Measurements from ENCODE around the gene FZR1. TPM values are rescaled to one million over a fixed set of nuclear protein-coding genes. Genes with fewer than 3 reads are reported as not detected.

The FZR1 gene
- total RNA-seq, result 25.1 and 35.3 TPM in 2 replicates

DNA sequence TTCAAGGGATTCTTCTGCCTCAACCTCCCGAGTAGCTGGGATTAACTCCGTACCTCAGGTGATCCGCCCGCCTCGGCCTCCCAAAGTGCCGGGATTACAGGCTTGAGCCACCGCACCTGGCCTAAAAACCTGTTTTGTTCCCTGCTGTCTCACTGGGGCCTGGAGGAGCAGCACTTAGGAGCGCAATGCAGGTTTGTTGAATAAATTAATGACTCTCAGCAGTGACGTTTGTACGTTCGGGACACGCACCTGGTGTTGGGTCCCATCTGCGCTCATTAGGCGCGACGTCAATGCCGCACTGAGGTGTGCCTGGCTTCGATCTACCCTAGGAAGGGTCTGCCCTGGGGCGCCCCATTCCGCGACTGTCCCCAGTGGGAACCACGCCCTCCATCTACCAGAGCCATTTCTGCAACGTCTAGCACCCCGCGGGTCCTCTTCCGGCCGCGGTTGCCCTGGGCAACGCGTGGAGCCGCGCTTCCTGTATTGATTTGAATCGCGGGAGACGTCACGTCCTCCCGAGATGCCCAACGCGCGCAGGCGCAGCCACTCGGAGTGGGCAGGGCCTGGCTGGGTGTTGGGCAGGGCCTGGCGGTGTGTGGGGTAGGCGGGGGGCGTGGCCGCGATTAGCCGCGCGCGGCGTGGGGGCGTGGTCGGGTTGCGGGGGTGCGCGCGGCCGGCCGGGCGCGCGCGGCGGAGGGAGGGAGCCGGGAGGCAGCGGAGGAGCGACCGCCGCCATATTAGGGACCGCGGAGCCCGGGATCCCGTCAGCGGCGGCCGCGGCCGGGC lies at the start of gene FZR1:
FZR1 (plus strand) TSS at position 714 of the 786 bp plus-strand sequence. CDS start 16,679 bp downstream, outside the sequence.

DNA sequence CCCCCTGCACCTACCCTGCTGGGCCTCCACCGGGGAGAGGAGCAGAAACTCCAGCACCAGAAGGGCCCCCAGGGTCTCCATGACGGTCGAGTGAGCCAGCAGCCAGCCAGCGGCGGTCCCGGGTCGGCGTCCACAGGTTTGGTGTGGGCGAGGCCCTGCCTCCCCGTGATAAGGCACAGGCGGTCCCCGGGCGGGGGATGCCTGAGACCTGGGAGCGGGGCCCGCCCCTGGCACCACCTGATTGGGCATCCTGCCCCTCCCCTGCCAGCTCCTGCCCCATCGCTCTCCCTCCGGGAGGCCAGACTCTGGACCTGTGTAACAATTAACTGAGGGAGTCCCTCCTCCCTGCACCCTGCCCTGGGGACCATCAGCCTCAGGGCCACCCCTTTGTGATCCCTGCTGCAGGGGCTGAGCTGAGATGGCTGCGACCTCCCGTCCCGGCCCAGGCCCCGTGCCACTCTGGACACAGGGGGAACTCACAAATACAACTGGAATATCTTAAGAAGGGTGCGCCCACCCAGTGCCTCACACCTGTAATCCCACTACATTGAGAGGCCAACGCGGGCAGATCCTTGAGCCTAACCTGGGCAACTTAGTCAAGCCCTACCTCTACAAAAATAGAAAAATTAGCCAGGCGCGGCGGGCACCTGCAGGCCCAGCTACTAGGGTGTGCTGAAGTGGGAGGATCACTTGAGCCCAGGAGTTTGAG lies 25.6 kb upstream of the FZR1 start, which contains the start of gene SMIM24:
SMIM24 (minus strand) TSS at position 143 of the 709 bp plus-strand sequence; CDS start at position 81, 62 bp downstream.

DNA sequence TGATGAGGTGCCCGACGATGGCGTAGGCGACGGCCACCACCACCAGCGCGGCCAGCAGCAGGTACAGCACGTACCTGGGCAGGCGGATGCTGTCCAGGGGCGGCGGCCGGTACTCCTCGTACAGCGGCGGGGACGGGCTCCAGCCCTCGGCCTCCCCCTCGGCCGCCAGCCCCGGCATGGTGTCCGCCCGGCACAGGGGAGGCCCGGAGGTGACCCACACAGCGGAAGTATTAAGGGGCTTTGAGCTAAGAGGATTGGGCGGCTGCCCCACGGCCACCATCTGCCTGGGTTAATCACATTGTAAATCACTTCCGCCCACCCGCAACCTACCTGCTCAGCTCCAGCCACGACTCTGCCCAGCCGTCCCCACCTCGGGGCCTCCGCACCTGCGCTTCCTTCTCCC lies 22.9 kb upstream of the FZR1 start, which contains the start of gene SMIM44:
SMIM44 (minus strand) TSS at position 216 of the 403 bp plus-strand sequence; CDS start at position 178, 38 bp downstream.

DNA sequence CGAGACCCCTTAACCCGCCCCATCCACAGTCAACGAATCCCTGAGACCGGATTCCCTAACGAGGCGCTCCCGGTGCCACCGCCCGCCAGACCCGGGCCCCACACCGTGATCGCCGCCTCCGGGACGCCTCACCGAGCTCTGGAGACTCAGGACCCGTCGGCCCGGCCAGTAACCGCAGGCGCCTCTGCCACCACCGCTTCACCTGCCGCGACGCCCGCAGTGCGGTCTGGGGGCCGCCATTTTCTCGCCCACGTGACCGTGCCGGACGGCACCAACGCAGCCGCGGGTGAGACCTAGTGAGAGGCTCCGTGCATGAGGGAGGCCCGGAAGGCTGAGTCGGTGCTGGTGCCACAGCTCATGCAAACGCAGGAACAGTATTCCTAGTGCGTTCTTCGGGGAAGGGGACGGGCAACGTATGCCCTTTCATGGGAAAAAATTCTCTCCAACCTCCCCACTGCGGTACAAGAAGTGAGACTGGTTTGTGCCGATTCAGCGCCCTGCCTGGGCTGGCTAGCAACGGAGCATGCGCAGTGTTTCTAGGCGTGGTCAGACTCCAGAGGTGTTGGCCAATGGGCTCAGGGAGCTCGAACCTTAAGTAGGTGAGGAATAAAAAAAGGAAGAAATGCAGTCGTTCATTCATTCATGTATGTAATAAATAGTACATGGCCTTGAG lies 5.5 kb upstream of the FZR1 start, which contains the start of gene DOHH:
DOHH (minus strand) TSS at position 246 of the 673 bp plus-strand sequence. CDS start 3,860 bp downstream, outside the sequence.

DNA sequence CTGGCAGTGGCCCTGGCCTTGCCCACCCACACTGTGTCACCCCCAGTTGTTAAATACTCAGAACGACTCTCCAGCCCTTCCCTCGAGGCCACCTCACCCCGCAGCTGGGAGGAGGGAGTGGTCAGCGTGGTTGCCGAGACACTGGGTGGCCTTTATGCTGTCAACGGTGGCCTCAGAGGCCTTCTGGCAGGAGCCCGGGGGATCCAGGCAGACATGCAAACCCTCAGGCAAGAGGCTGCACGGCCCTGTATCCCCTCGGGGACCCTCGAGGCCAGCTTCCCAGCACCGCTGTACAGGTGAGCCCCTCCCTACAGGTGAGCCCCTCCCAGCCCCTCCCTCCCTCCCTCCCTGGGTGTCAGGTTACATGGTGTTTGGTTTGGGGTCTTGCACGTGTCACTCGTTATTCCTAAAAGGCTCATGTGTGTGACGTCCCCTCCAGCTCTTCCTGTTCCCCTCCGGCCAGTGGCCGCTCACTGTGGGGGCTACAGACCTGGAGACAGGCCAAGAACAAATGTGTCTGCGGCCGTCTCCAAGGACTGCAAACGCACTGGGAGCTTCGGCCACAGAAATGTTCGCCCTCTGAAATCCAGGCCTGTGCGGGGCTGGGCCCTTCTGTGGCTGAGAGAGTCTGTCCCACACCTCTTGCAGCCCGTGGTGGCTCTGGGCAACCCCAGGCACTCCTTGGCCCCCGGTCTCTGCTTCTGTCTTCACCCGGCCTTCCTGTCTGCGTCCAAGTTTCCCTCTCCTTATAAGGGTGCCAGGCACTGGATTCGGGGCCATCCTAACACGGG lies 33.0 kb downstream of the FZR1 start, which contains the start of gene TEKTIP1:
TEKTIP1 (plus strand) TSS at position 210 of the 791 bp plus-strand sequence; CDS start at position 214, 4 bp downstream.

DNA sequence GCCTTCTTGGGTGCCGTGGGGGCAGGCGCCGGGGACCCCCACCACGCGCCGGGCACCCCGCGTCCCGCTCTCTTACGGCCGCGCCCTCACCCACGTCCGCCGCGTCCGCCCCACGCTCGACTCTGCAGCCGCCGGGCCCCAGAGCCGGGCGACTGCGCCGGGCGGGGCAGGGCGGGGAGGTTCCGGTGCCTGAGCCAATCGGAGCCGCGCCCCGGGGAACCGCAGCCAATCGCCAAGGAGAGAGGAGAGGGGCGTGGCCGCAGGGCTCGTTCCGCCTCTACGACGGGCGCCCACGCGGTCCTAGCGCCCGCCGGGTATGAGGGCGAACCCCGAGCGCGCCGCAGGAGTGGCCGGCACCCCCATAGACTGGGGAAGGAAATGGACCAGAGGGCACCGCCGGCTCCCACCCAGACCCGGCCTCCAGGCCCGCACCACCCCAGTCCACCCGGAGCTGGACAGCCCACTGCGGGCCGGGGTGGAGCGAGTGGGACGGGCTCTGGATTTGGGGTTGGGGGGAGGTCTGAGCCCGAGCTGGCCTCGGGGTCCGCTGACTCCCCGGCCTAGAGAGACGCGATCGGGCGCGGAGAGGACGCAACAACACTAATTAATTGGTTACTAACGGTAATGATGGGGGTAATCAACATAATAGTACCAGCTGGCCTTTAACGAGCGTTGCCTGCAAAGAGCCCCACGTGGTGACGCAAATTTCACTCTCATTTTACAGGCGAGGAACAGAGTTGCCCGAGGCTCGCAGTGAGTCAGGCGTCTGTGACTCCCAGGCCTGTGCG lies 51.5 kb downstream of the FZR1 start, which contains the start of gene MFSD12:
MFSD12 (minus strand) TSS at position 126 of the 788 bp plus-strand sequence. CDS start 183 bp downstream, outside the sequence.

DNA sequence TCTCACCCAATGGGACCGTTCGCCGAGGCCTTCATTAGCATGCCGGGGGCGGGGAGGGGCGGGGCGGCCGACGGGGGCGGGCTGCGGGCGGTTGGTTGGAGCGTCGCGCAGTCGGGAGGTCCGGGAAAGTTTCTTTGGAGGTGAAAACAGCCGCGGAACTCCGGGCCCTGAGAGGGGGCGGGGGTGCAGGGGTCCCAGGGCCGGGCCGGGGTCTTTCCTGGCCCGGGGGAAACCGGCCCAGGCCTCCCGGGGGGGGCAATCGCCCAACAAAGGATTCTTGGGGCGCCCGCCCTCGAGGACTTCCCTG lies 66.7 kb downstream of the FZR1 start, which contains the start of gene HMG20B:
HMG20B (plus strand) TSS at position 90 of the 307 bp plus-strand sequence. CDS start 366 bp downstream, outside the sequence.

DNA sequence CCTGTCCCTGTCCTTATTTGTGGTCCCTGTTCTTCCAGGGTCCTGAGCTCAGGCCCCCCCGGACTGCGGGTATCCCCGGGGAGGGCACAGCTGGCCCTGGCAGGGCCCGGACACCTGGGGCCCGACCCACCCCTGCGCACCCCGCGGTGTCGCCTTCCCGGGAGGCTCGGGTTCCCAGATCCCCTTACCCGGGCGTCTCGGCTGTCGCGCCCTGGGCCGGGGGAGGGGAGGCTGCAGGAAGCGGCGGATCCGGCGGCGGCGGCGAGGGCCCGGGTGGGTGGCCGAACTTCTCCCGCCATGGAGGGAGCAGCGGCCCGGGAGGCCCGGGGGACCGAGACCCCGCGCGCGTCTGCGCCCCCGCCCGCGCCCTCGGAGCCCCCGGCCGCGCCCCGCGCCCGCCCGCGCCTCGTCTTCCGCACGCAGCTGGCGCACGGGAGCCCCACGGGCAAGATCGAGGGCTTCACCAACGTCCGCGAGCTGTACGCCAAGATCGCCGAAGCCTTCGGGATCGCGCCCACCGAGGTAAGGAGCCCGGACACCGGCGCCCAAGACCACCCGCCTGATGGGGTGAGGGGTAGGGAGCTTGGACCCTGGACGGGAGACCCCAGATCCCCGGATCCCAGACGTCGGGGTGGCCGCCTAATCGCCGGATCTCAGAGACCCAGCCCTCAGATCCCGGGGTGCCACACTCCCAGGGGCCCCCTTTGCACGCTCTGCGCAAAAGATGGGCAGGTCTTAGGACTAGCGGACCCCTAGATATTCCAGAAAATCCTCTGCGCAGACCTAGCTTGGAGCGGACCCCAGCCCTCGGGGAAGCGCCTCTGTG lies 79.4 kb downstream of the FZR1 start, which contains the start of gene GIPC3:
GIPC3 (plus strand) TSS at position 178 of the 826 bp plus-strand sequence; CDS start at position 298, 120 bp downstream.

Other genes with a start within 250 kb of the FZR1 start
- gene NFIC, start 139.7 kb upstream of the FZR1 start, total RNA-seq, result 37.5 and 50.5 TPM in 2 replicates
- gene SMIM24, start 25.8 kb upstream of the FZR1 start, total RNA-seq, result not detected in 2 replicates
- gene SMIM44, start 22.9 kb upstream of the FZR1 start, total RNA-seq, result not detected in 2 replicates
- gene DOHH, start 5.6 kb upstream of the FZR1 start, total RNA-seq, result 12.6 and 16.2 TPM in 2 replicates
- not detected in 2 replicates for gene TEKTIP1, start 32.9 kb downstream of the FZR1 start, total RNA-seq
- gene MFSD12, start 51.3 kb downstream of the FZR1 start, total RNA-seq, result 72.6 and 80.2 TPM in 2 replicates
- gene HMG20B, start 66.6 kb downstream of the FZR1 start, total RNA-seq, result 75.0 and 88.5 TPM in 2 replicates
- gene GIPC3, start 79.2 kb downstream of the FZR1 start, total RNA-seq, result 0.18 and 0.32 TPM in 2 replicates
- 1.3 and 4.2 TPM in 2 replicates for gene TBXA2R, start 100.6 kb downstream of the FZR1 start, total RNA-seq
- 19.0 and 26.4 TPM in 2 replicates for gene CACTIN, start 120.5 kb downstream of the FZR1 start, total RNA-seq
- 32.7 and 38.6 TPM in 2 replicates for gene PIP5K1C, start 194.2 kb downstream of the FZR1 start, total RNA-seq
- not detected in 2 replicates for gene TJP3, start 202.1 kb downstream of the FZR1 start, total RNA-seq